Measurements from ENCODE around the gene MCM3AP.

- no peak for TF ChIP-seq CTCF (IDR thresholded peaks at IDR 0.05 in 2 of 3, conservative IDR thresholded peaks at IDR 0.05 in 1 of 3; ENCODE audit: borderline replicate concordance in 1 of 3, insufficient read depth in 1 of 3, low read depth in 2 of 3, low read length in 2 of 3)
- no peak for TF ChIP-seq POLR2A (IDR thresholded peaks at IDR 0.05; ENCODE audit: borderline replicate concordance, extremely low read depth, insufficient read depth, insufficient read length)
These were observed 10.8 kb upstream of the MCM3AP start for GRCh38 chr21:46295996-46296752.
